PFSK-1 (cell line): Measurements from ENCODE around the gene TMEM69.

Source experiments
- POLR2AphosphoS5 ChIP-seq: IDR thresholded peaks from 2 replicates; pipeline ENCODE4 v1.6.1; 2012; ENCODE audit warnings: low read depth, mild to moderate bottlenecking, control low read depth, low read length, moderate library complexity
- TF ChIP-seq, protein P1 (sequence below), 2 experiments: IDR thresholded peaks; 2 replicates each; pipeline versions ENCODE4 v1.6.1 to v1.8.0; 2011 to 2012; ENCODE audit warnings: low read depth in 2 of 2, low read length in 2 of 2, control low read depth in 1 of 2, inconsistent platforms in 1 of 2, mild to moderate bottlenecking in 1 of 2, moderate library complexity in 1 of 2; ENCODE audit not compliant: insufficient read depth in 1 of 2

DNA sequence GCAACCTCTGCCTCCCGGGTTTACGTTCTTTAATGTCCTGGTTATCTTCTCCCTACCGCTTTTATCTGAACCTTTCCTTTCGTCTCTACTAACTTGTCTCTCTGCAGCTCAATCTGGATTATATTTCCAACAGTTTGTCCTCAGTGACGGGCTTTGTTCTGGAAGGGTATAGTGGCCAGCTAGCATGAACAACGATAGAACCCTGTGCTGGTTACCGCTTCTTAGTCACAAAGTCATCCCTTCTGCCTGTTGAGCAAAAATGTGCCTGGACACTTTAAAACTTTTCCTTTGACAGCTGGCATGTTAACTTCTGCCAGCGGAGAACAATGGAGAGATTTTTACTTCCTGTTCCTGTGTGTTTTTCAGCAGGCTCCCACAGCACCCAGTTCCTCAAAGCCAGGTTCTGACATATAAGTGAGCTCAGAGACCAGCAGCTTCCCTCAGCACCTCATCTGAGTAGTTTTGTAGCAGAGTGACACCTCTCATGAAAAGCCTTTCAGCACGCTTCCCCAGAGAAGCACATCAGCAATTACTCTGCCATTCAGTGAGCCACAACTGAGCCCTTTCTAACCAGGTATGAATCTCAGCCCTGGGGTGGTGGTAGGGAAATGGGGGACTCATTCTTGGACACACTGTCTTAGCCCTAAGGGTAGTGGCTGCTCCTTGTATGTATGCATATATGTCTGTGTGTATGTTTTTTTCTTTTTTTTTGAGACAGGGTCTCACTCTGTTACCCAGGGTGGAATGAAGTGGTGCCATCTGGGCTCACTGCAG is 40.5 kb upstream of the TMEM69 start:
- TF ChIP-seq, protein P1, sequence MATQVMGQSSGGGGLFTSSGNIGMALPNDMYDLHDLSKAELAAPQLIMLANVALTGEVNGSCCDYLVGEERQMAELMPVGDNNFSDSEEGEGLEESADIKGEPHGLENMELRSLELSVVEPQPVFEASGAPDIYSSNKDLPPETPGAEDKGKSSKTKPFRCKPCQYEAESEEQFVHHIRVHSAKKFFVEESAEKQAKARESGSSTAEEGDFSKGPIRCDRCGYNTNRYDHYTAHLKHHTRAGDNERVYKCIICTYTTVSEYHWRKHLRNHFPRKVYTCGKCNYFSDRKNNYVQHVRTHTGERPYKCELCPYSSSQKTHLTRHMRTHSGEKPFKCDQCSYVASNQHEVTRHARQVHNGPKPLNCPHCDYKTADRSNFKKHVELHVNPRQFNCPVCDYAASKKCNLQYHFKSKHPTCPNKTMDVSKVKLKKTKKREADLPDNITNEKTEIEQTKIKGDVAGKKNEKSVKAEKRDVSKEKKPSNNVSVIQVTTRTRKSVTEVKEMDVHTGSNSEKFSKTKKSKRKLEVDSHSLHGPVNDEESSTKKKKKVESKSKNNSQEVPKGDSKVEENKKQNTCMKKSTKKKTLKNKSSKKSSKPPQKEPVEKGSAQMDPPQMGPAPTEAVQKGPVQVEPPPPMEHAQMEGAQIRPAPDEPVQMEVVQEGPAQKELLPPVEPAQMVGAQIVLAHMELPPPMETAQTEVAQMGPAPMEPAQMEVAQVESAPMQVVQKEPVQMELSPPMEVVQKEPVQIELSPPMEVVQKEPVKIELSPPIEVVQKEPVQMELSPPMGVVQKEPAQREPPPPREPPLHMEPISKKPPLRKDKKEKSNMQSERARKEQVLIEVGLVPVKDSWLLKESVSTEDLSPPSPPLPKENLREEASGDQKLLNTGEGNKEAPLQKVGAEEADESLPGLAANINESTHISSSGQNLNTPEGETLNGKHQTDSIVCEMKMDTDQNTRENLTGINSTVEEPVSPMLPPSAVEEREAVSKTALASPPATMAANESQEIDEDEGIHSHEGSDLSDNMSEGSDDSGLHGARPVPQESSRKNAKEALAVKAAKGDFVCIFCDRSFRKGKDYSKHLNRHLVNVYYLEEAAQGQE (IDR thresholded peaks at IDR 0.05; ENCODE audit: insufficient read depth in 1 of 2, low read depth in 2 of 2, low read length in 2 of 2): no peak
- TF ChIP-seq POLR2AphosphoS5: no peak
